Stomach (tissue), 4 donors: ENCODE data around the gene TBX5.

ENCODE experiments used
- POLR2A ChIP-seq, 4 donors: fragments of 450-650 bp; IDR thresholded peaks; one replicate each; pipeline ENCODE4 v1.6.1; 2016; ENCODE audit warnings: antibody characterized with exemption in 4 of 4, control low read depth in 2 of 4, mild to moderate bottlenecking in 1 of 4, moderate library complexity in 1 of 4
- POLR2AphosphoS5 ChIP-seq, 3 donors: sonication (generic); formaldehyde crosslinking; IDR thresholded peaks; one replicate each; pipeline ENCODE4 v1.6.1; 2016; ENCODE audit warnings: antibody characterized with exemption in 3 of 3
- TF ChIP-seq, protein P1 (sequence below), 7 experiments: fragments of 450-650 bp in 4 of 7; fragments of 200-600 bp in 3 of 7; sonication (generic) in 3 of 7; IDR thresholded peaks; one replicate each; pipeline ENCODE4 v1.5.1; 2016 to 2019; ENCODE audit warnings: antibody characterized with exemption in 7 of 7, control low read depth in 2 of 7, mild to moderate bottlenecking in 1 of 7

DNA sequence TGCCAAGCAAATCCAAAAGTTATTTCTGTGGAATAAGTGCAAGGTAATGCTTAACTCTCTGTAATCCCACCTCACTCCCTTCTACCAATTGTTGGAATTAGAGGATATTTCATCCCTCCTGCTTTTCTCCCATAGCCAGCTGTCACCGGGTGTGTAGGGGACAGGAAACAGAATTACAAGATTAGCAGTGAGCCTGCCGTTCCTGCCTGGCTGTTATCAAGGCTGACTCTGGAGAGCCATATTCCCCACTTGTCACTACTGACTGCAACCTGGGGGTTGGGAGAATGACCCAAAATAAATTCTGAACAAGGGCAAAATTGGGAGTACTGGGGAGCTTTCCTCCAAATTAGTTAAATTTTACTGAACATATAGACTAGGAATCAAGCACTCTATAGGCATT, 24.8 kb downstream of the TBX5 start:
- TF ChIP-seq POLR2AphosphoS5 (IDR thresholded peaks at IDR 0.05) (no peak), POLR2A (IDR thresholded peaks at IDR 0.05) (no peak)
- TF ChIP-seq, protein P1, sequence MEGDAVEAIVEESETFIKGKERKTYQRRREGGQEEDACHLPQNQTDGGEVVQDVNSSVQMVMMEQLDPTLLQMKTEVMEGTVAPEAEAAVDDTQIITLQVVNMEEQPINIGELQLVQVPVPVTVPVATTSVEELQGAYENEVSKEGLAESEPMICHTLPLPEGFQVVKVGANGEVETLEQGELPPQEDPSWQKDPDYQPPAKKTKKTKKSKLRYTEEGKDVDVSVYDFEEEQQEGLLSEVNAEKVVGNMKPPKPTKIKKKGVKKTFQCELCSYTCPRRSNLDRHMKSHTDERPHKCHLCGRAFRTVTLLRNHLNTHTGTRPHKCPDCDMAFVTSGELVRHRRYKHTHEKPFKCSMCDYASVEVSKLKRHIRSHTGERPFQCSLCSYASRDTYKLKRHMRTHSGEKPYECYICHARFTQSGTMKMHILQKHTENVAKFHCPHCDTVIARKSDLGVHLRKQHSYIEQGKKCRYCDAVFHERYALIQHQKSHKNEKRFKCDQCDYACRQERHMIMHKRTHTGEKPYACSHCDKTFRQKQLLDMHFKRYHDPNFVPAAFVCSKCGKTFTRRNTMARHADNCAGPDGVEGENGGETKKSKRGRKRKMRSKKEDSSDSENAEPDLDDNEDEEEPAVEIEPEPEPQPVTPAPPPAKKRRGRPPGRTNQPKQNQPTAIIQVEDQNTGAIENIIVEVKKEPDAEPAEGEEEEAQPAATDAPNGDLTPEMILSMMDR (IDR thresholded peaks at IDR 0.05) = no peak
